HG03558 (cell line): ENCODE data around the gene JAML.

ENCODE experiments used
- ATAC-seq: cut with Tn5 transposase; IDR thresholded peaks from one replicate; pipeline ENCODE4 v1.9.1; 2021; ENCODE audit warnings: moderate number of reproducible peaks; ENCODE audit not compliant: unreplicated experiment; ENCODE audit errors: extremely low read depth

JAML gene

GRCh38 chr11:118152020-118152551 is 72.7 kb downstream of the JAML start:
- no peak for ATAC-seq

DNA sequence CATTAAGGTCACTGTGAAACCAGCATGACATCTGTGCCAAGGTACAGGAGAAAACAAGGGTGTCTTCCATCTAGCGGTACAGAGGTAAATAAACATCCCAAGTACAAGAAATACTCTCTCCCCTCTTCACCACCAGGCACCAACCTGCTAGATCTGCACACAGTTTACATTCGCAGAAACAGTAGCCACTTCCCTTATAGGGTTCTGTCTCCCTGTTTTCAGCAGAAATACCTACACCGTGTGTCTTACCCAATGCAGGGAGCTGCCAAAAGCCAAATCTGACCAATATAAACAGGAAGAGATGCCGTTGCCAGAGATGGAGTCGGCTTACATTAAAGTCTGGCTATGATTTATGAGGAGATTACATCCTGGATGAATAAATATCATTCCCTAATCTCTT is 73.4 kb downstream of the JAML start:
- ATAC-seq: no peak

GRCh38 chr11:118149493-118149892 is 75.3 kb downstream of the JAML start:
- ATAC-seq: no peak

GRCh38 chr11:118148856-118149255 is 76.0 kb downstream of the JAML start:
- ATAC-seq: no peak

DNA sequence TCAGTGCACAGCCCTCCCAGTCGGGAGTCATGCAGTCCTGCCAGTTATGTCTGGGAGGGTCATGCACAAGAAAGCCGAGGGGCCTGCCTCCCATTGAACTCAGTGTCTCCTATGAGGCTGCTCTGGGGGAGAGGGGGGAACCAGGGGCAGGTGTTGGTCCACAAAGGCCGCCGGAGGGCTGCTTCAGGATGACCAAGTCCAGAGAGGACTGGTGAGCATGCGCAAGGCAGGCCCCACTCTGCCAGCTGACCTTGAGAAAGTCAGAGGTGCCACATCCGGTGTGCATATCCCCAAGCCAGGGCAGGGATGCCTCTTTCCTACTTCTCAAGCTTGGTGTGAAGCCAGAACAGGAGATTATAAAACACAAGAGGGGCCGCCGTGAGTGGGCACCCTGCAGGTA is 76.6 kb downstream of the JAML start:
- ATAC-seq: no peak

DNA sequence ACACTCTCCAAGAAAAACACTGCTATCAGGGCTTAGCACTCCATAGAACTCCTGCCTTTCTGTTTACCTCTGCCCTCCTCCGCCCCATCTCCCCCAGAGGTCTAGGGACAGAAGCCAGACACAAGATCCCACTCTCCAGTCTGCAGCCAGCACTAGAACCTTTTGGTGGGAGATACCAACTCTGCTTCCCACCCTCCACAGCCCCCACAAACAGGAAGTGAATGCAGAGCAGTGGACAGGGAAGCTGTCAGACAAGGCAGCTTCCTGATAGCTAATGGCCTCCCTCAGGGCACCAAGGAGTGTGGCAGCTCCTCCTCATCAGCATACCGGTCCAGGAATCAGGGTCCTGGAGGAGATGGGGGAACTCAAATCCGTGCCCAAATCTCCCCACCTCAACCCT is 77.3 kb downstream of the JAML start:
- no peak for ATAC-seq

DNA sequence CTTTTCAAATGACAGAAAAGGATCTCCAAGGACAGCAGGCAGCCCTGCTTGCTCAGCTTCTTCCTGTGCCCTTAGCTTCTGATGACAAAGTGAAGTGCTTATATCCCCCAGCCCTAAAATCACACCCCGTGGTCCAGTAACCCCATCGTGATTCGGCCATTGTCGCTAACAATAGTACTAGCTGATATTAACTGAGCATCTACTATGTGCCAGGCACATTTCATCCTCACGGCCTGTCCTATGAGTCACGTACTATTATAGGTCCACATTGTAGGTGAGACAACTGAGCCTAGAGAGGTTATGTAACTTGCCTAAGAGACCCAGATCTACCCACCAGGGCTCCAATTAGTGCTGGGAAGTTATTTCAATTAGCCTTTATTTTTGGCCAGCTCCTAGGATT is 78.3 kb downstream of the JAML start:
- ATAC-seq: no peak

DNA sequence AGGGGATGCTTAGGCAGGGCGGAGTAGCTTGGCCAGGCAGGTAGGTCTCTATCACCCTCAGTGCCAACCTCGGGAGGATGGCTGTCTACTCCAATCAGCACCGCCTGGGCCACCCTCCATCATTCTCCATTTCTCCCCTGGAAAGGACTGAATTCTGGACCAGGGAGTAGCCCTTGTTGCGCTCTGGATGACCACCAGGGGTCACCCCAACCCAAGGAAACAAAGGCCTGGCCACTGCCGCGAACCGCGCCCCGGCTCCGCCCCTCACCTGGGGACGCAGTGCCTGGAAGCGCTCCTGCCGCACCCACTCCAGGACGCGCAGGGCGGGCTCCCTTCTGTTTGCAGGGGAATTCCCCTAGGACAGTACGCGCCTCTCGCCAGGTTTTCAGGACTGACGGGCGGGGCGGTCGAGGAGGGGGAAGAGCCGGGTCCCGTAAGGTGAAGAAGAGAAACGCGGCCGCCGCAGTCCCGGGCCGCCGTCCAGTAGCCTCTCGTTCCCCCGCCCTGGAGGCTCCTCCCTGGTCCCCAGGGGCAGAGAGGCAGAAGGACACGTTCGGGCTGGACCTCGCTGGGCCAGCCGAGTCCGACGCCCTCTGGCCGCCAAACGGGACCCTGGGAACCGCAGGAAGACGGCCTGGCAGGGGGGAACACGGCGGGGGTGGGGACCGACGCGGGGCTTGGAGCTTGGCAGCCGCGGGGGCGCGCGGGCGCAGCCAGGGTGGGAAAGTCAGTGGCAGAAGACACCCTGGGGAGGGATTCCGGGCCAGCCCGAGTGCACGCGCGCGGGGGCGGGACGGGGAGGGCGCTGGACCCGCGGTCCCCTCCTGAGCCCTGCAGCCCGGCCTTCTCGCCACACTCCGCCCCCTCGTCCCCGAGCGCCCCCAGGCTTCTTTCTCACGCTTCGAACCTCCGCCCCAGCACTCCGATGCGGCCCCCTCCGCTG is 79.3 kb downstream of the JAML start:
- no peak for ATAC-seq

- no peak for ATAC-seq
These were observed 80.2 kb downstream of the JAML start for GRCh38 chr11:118144301-118145268.
